ENCODE data around the gene VPS16.

Gene VPS16

GRCh38 chr20:2909953-2910352 is 69.4 kb downstream of the VPS16 start:
- no peak for DNase-seq

- no peak for DNase-seq
Measured at GRCh38 chr20:2911200-2911599, 70.7 kb downstream of the VPS16 start.

- DNase-seq: peak; percentile 42 to 65
Measured at GRCh38 chr20:2914160-2914559, 73.6 kb downstream of the VPS16 start.
